HL-60 (cell line): ENCODE results near the gene CTDSPL2.

Experiments
- DNase-seq, 2 experiments: peaks; one replicate each; pipeline ENCODE4 v3.0.0-alpha.2; 2010 to 2020; ENCODE audit warnings: low read depth in 1 of 2, low spot score in 1 of 2
- H3K27ac ChIP-seq: fragments of 250-450 bp; sonication (Bioruptor Pico); replicated peaks from 2 replicates; pipeline ENCODE4 v1.5.1; 2020; ENCODE audit warnings: mild to moderate bottlenecking, moderate library complexity
- H3K27me3 ChIP-seq: fragments of 250-450 bp; sonication (Bioruptor Pico); 2 replicates; pipeline ENCODE4 v1.5.1; 2021; ENCODE audit warnings: mild to moderate bottlenecking, moderate library complexity; ENCODE audit not compliant: insufficient read depth, poor library complexity, severe bottlenecking
- H3K4me3 ChIP-seq: replicated peaks from 2 replicates; pipeline ENCODE4 v1.5.1; 2011; ENCODE audit warnings: mild to moderate bottlenecking, control low read depth, low read length; ENCODE audit not compliant: insufficient read depth
- GABPA ChIP-seq: IDR thresholded peaks from 2 replicates; pipeline ENCODE4 v1.6.1; 2012; ENCODE audit warnings: low read depth
- POLR2AphosphoS5 ChIP-seq: IDR thresholded peaks from 2 replicates; pipeline ENCODE4 v1.6.1; 2012; ENCODE audit warnings: low read depth
- SPI1 ChIP-seq: IDR thresholded peaks from 2 replicates; pipeline ENCODE4 v1.6.1; 2012; ENCODE audit warnings: low read depth, mild to moderate bottlenecking, borderline replicate concordance
- TF ChIP-seq, protein P1 (sequence below): IDR thresholded peaks from 2 replicates; pipeline ENCODE4 v1.6.1; 2012; ENCODE audit warnings: low read depth; ENCODE audit not compliant: insufficient replicate concordance
- TF ChIP-seq, protein P2 (sequence below): IDR thresholded peaks from one replicate; pipeline ENCODE4 v1.5.1; 2011; ENCODE audit warnings: low read length, control low read depth, inconsistent platforms; ENCODE audit not compliant: insufficient read depth

Gene CTDSPL2

DNA sequence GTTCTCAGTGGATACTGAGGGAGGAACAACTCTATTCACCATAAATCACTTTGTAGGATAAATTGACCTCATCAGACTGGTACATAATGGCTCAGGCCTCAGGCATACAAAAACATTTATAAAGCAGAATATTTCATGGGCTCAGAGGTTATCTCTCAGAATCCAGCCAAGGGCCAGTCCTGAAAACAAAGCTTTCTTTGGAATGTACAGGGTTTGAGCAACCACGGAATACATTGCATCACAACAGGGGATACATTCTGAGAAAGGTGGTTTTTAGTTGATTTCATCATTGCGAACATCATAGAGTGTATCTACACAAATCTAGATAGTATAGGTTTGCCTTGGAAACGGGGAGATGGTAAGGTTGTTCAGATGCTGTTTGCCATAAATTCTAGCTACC, 33.4 kb upstream of the CTDSPL2 start:
- Histone ChIP-seq H3K27ac (no peak overlapping the region), H3K4me3 (no peak overlapping the region), H3K27me3 (no peaks in the 10 kb centered on the region)
- DNase-seq: no peak
- TF ChIP-seq POLR2AphosphoS5 (no peak), GABPA (no peak)

DNA sequence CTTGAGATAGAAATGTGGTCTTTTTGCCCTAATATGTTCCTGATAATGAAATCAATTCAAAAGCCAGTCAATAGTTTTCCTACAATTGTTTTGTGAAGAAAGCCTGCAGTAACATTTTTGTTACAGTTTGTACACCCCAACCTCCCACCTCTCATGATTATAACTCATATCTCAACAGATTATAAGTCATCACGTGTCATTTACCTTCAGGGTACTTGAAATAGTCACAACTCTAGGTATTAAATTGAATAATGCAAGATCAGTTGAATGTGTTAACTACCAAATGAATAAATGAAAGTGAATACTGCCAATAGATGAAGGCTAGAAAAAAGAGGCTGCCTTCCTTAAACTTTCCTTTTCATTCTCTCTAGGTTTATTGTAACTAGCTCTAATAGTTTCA, 32.9 kb upstream of the CTDSPL2 start:
- no peak overlapping the region for H3K4me3 ChIP-seq
- no peaks in the 10 kb centered on the region for H3K27me3 ChIP-seq
- no peak for TF ChIP-seq SPI1
- TF ChIP-seq, protein P1, sequence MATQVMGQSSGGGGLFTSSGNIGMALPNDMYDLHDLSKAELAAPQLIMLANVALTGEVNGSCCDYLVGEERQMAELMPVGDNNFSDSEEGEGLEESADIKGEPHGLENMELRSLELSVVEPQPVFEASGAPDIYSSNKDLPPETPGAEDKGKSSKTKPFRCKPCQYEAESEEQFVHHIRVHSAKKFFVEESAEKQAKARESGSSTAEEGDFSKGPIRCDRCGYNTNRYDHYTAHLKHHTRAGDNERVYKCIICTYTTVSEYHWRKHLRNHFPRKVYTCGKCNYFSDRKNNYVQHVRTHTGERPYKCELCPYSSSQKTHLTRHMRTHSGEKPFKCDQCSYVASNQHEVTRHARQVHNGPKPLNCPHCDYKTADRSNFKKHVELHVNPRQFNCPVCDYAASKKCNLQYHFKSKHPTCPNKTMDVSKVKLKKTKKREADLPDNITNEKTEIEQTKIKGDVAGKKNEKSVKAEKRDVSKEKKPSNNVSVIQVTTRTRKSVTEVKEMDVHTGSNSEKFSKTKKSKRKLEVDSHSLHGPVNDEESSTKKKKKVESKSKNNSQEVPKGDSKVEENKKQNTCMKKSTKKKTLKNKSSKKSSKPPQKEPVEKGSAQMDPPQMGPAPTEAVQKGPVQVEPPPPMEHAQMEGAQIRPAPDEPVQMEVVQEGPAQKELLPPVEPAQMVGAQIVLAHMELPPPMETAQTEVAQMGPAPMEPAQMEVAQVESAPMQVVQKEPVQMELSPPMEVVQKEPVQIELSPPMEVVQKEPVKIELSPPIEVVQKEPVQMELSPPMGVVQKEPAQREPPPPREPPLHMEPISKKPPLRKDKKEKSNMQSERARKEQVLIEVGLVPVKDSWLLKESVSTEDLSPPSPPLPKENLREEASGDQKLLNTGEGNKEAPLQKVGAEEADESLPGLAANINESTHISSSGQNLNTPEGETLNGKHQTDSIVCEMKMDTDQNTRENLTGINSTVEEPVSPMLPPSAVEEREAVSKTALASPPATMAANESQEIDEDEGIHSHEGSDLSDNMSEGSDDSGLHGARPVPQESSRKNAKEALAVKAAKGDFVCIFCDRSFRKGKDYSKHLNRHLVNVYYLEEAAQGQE: no peak
- no peak for TF ChIP-seq POLR2AphosphoS5
- TF ChIP-seq, protein P2, sequence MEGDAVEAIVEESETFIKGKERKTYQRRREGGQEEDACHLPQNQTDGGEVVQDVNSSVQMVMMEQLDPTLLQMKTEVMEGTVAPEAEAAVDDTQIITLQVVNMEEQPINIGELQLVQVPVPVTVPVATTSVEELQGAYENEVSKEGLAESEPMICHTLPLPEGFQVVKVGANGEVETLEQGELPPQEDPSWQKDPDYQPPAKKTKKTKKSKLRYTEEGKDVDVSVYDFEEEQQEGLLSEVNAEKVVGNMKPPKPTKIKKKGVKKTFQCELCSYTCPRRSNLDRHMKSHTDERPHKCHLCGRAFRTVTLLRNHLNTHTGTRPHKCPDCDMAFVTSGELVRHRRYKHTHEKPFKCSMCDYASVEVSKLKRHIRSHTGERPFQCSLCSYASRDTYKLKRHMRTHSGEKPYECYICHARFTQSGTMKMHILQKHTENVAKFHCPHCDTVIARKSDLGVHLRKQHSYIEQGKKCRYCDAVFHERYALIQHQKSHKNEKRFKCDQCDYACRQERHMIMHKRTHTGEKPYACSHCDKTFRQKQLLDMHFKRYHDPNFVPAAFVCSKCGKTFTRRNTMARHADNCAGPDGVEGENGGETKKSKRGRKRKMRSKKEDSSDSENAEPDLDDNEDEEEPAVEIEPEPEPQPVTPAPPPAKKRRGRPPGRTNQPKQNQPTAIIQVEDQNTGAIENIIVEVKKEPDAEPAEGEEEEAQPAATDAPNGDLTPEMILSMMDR: no peak
- DNase-seq: no peak
- no peak overlapping the region for H3K27ac ChIP-seq

DNA sequence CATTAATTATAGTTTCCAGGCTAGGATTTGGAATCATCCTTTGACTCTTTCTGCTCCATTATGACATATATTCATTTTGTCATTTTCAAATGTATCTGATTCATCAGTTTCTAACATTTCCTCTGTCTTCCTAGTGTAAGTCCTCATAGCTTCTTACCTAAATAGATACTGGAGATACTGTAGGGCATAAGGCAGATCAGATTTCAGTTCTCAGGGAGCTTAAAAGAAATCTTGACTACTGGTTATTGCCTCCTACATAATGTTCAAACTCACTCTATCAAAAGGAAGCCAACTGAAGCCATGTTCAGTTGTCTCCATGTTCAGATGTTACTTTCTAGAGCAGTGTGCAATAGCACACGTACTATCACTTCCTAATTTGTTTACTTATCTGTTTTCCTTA, 29.6 kb upstream of the CTDSPL2 start:
- Histone ChIP-seq H3K4me3 (no peak overlapping the region), H3K27me3 (no peaks in the 10 kb centered on the region), H3K27ac (no peak overlapping the region)
- no peak for DNase-seq
- TF ChIP-seq GABPA (no peak), SPI1 (no peak), POLR2AphosphoS5 (no peak)
- TF ChIP-seq, protein P2: no peak
- TF ChIP-seq, protein P1: no peak

DNA sequence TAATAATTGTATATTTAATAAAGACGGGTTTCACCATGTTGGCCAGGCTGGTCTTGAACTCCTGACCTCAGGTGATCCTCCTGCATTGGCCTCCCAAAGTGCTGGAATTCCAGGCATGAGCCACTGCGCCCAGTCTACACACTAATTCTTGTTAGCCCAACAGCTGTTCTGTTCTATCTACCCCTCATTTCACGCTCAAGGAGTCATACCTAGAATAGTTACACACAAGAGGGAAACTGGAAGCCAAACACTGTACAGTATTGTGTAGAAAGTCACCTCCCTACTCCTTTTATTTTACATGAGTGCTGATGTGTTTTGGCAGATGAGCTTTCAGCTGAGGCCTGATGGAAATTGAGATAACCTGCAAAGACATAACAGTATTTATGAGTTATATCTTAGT, 13.4 kb upstream of the CTDSPL2 start:
- DNase-seq: no peak
- H3K4me3 ChIP-seq: no peak overlapping the region
- no peak overlapping the region for H3K27ac ChIP-seq
- TF ChIP-seq SPI1 (no peak), GABPA (no peak), POLR2AphosphoS5 (no peak)
- TF ChIP-seq, protein P1: no peak
- TF ChIP-seq, protein P2: no peak
- H3K27me3 ChIP-seq: no peaks in the 10 kb centered on the region
